Measurements from ENCODE around the gene CCND1. TPM values are rescaled to one million over a fixed set of nuclear protein-coding genes. Genes with fewer than 3 reads are reported as not detected.

CCND1 gene
- total and polyA plus RNA-seq, 10 of the 15 experiments (the other 5 are each of a cell fraction or from before 2014, with no cell fraction given) = 0.09 to 6.6 (median 0.59) TPM; not detected in 2

DNA sequence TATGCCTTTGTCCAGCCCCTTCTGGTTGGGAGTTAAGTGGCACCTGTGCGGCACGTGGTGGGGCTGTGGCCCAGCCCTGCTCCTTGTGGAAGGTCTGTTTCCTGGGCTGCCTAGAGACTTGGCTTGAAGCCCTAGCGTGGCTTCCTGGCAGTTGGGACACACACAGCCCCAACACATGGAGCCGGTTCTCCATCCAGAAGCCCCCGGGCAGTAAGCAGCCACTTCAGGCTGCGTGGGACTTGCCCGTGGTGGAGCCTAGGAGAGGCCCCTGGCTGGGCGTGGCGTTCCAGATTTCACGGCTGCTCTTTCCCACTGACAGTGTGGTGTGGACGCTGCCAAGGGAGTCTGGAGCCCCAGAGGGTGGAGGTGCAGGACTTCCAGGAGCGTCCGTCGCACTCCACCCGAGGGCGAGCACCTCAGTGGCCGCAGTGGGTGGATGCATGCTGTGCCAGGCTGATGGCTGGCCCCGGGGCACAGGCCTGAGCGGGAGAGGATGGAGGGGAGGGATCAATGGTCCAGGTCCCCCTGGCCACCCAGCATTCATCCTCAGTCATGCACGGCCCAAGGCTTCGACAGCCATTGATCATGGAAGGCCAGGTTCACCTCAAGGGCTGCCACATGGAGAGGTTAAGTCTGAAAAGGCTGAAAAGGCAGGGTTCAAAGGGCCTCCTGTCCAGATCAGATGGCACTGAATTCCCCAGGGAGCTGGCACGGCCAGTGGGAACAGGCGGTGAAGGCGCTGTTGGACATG is 9.3 kb downstream of the CCND1 start:
- H3K9ac ChIP-seq (ENCODE audit: control insufficient read depth, insufficient read depth, low read length) = no peak overlapping the region
- H3K9me3 ChIP-seq (replicated peaks; ENCODE audit: control insufficient read depth, insufficient read depth, low read length) = no peaks in the 10 kb centered on the region
- no peak overlapping the region for H2AFZ ChIP-seq (ENCODE audit: control insufficient read depth, low read depth, low read length)
- BruUV-seq (replicated peaks) = no TSS peak
- DNase-seq (ENCODE audit: low read depth, low spot score) = no peak
- FAIRE-seq = no peak
- TF ChIP-seq NFYB (IDR thresholded peaks at IDR 0.05; ENCODE audit: insufficient read depth, low read depth, low read length) = no peak
- TF ChIP-seq TBL1XR1 (IDR thresholded peaks at IDR 0.05; ENCODE audit: low read depth, low read length) = no peak
- TF ChIP-seq, protein P1, sequence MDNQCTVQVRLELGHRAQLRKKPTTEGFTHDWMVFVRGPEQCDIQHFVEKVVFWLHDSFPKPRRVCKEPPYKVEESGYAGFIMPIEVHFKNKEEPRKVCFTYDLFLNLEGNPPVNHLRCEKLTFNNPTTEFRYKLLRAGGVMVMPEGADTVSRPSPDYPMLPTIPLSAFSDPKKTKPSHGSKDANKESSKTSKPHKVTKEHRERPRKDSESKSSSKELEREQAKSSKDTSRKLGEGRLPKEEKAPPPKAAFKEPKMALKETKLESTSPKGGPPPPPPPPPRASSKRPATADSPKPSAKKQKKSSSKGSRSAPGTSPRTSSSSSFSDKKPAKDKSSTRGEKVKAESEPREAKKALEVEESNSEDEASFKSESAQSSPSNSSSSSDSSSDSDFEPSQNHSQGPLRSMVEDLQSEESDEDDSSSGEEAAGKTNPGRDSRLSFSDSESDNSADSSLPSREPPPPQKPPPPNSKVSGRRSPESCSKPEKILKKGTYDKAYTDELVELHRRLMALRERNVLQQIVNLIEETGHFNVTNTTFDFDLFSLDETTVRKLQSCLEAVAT (IDR thresholded peaks at IDR 0.05) = no peak
- TF ChIP-seq TCF7 (IDR thresholded peaks at IDR 0.05; ENCODE audit: borderline replicate concordance) = no peak
- no peak for TF ChIP-seq SPI1 (IDR thresholded peaks at IDR 0.05; ENCODE audit: borderline replicate concordance, insufficient read depth, low read depth, low read length)
- TF ChIP-seq, protein P2, sequence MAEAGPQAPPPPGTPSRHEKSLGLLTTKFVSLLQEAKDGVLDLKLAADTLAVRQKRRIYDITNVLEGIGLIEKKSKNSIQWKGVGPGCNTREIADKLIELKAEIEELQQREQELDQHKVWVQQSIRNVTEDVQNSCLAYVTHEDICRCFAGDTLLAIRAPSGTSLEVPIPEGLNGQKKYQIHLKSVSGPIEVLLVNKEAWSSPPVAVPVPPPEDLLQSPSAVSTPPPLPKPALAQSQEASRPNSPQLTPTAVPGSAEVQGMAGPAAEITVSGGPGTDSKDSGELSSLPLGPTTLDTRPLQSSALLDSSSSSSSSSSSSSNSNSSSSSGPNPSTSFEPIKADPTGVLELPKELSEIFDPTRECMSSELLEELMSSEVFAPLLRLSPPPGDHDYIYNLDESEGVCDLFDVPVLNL (IDR thresholded peaks at IDR 0.05; ENCODE audit: low read depth, low read length) = no peak
- TF ChIP-seq ZNF207 (IDR thresholded peaks at IDR 0.05; ENCODE audit: borderline replicate concordance) = no peak
- TF ChIP-seq BCL11A (IDR thresholded peaks at IDR 0.05; ENCODE audit: low read depth, low read length) = no peak
- TF ChIP-seq EP300 (IDR thresholded peaks at IDR 0.05; ENCODE audit: borderline replicate concordance in 1 of 2, control insufficient read depth in 1 of 2, low read depth in 2 of 2, low read length in 2 of 2) = no peak
- TF ChIP-seq SUZ12 (IDR thresholded peaks at IDR 0.05; ENCODE audit: unreplicated experiment) = no peak
- no peak for TF ChIP-seq ZNF622 (IDR thresholded peaks at IDR 0.05)
- no peak for TF ChIP-seq ZSCAN29 (IDR thresholded peaks at IDR 0.05)
- TF ChIP-seq PAX8 (IDR thresholded peaks at IDR 0.05) = no peak
- no peak for TF ChIP-seq CBFB (IDR thresholded peaks at IDR 0.05; ENCODE audit: low read depth)
- TF ChIP-seq, protein P3, sequence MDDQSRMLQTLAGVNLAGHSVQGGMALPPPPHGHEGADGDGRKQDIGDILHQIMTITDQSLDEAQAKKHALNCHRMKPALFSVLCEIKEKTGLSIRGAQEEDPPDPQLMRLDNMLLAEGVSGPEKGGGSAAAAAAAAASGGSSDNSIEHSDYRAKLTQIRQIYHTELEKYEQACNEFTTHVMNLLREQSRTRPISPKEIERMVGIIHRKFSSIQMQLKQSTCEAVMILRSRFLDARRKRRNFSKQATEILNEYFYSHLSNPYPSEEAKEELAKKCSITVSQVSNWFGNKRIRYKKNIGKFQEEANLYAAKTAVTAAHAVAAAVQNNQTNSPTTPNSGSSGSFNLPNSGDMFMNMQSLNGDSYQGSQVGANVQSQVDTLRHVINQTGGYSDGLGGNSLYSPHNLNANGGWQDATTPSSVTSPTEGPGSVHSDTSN (IDR thresholded peaks at IDR 0.05; ENCODE audit: insufficient replicate concordance, low read depth, low read length) = no peak
- no peak for TF ChIP-seq HDAC2 (IDR thresholded peaks at IDR 0.05)
- no peak for TF ChIP-seq IRF4 (IDR thresholded peaks at IDR 0.05; ENCODE audit: low read depth, low read length)
- TF ChIP-seq, protein P4, sequence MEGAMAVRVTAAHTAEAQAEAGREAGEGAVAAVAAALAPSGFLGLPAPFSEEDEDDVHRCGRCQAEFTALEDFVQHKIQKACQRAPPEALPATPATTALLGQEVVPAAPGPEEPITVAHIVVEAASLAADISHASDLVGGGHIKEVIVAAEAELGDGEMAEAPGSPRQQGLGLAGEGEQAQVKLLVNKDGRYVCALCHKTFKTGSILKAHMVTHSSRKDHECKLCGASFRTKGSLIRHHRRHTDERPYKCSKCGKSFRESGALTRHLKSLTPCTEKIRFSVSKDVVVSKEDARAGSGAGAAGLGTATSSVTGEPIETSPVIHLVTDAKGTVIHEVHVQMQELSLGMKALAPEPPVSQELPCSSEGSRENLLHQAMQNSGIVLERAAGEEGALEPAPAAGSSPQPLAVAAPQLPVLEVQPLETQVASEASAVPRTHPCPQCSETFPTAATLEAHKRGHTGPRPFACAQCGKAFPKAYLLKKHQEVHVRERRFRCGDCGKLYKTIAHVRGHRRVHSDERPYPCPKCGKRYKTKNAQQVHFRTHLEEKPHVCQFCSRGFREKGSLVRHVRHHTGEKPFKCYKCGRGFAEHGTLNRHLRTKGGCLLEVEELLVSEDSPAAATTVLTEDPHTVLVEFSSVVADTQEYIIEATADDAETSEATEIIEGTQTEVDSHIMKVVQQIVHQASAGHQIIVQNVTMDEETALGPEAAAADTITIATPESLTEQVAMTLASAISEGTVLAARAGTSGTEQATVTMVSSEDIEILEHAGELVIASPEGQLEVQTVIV (IDR thresholded peaks at IDR 0.05; ENCODE audit: borderline replicate concordance, partially characterized antibody) = no peak
- no peak overlapping the region for H3K4me3 ChIP-seq
- no peaks in the 10 kb centered on the region for H3K36me3 ChIP-seq (ENCODE audit: control insufficient read depth in 2 of 2, insufficient read depth in 2 of 2, low read length in 1 of 2)
- H3K4me1 ChIP-seq (ENCODE audit: control insufficient read depth, insufficient read depth, low read length) = no peaks in the 10 kb centered on the region; the same call in 1 of the 2 replicates
- H3K27ac ChIP-seq (ENCODE audit: control insufficient read depth, insufficient read depth) = no peak overlapping the region
- H3K27me3 ChIP-seq (replicated peaks in 1 of 2; ENCODE audit: control insufficient read depth in 2 of 2, insufficient read depth in 2 of 2, low read length in 1 of 2) = no peaks in the 10 kb centered on the region
- no peak for ATAC-seq
- ChIA-PET RAD21 (ENCODE audit: unreplicated experiment) (no interaction called here), SMC1A (ENCODE audit: uncharacterized antibody, unreplicated experiment) (no interaction called here), CTCF (no interaction called here), POLR2A (no interaction called here)
- 72% methylated on average over 20 of the region's 24 CpGs for WGBS (ENCODE audit: insufficient coverage, insufficient replicate concordance, low lambda C conversion rate, missing lambda C conversion rate)
- intact Hi-C loops (cut with micrococcal nuclease; ENCODE audit: unreplicated experiment) = no loop called here
- no peaks in the 10 kb centered on the region for H4K20me1 ChIP-seq (ENCODE audit: control insufficient read depth, insufficient read depth)
- H3K79me2 ChIP-seq (ENCODE audit: control insufficient read depth, insufficient read depth, low read length) = no peaks in the 10 kb centered on the region
- H3K4me2 ChIP-seq (ENCODE audit: control insufficient read depth, insufficient read depth) = no peak overlapping the region
- in situ Hi-C loops (cut with MboI) = no loop called here
